CD4-positive, alpha-beta T cell treated with Interferon alpha-2 for 1 hour (primary cell): Measurements from ENCODE around the gene CAB39.
"Not testable (repeated sequence)": the region's sequence is repeated elsewhere in the genome, so short reads cannot be mapped to it uniquely, and the experiment has no call there.

Experiments used
- DNase-seq, 2 donors: peaks; one replicate each; pipeline ENCODE4 v3.0.0-alpha.2; 2020 to 2022

Gene CAB39

DNA sequence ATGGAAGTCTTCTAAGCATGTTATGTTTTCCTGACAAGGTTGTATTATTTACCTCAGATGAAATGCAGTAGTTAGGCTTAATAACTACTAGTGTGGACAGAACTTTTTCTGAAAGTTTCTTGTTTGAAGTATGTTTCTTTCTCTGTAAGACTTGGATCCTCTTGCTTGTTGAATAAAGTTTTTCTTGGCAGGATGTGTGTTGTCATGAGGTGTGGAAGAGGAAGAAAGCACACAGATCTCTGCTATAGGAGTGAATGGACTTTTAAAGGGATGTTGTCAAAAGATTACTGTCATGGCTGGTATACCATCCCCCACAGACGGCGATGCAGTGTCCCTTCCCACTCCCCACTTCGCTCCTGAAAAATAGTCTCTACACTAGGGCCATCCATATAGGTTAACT, 2.6 kb downstream of the CAB39 start:
- peak in 1 of 2 donors; percentile 28 for DNase-seq

DNA sequence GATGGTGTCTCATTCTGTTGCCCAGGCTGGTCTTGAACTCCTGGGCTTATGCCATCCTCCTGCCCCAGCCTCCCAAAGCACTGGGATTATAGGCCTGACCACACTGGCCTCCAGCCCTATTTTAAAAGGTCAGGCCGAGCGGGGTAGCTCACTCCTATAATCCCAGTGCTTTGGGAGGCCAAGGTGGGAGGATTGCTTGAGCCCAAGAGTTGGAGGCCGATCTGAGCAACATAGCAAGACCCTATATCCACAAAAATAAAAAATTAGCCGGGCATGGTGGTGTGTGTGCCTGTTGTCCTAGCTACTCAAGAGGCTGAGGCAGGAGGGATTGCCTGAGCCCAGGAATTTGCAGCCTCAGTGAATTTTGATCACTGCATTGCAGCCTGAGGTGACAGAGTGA, 3.9 kb downstream of the CAB39 start:
- DNase-seq: no peak

DNA sequence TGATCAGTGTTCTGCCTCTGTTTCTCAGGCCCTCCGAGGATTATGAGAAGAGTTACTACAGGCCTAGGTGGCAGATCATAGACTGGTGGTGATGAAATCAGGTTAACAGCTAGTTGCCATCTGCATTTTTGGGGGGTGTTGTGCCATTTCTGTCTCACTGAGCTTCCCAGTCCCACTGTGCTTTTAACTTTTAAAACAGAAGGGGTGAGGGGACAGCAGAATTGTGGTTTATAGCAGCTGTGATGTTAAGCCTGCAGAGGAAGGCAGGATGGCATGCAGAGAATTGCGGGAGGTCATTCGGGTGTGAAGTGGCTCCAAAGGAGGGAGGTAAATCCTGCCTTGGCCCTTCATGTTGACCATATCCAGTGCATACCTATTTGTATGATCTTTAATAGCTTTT, 5.0 kb downstream of the CAB39 start:
- DNase-seq: no peak

DNA sequence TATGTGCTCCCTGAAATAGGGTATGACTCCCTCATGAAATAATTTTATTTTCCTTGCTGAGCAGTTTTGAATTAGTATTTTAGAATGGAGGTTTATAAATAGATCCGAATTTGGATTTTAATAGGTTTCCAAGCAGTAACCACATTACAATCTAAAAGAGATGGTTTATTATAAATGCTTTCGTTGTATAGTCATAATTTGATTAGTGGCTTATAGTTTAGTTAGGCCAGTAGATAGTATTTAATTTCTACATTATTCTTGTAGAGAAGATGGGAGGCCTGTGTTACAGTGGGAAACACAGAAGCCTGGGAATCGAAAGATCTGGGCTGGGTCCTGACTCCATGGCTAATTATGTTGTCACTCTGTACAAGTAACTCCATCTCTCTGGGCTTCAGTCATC, 6.7 kb downstream of the CAB39 start:
- no peak for DNase-seq

DNA sequence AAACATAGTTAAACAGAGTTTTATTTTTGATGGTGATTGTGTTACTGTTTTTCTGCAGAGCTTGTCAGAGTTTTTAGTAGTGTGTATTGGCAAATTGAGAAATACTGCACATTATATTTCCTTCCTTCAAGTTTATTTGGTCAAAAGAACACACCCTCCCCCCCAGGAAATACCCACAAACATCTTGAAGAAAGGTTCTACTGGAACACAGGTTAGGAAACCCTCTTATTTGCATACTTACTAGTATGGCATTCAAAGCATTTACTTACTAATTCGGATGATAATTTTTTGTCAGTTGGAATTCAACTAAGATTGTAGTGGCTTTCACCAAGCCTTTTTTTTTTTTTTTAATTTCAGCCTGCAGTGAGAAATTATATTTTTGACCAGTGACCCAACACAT, 9.1 kb downstream of the CAB39 start:
- DNase-seq: peak in 1 of 2 donors; percentile 34

DNA sequence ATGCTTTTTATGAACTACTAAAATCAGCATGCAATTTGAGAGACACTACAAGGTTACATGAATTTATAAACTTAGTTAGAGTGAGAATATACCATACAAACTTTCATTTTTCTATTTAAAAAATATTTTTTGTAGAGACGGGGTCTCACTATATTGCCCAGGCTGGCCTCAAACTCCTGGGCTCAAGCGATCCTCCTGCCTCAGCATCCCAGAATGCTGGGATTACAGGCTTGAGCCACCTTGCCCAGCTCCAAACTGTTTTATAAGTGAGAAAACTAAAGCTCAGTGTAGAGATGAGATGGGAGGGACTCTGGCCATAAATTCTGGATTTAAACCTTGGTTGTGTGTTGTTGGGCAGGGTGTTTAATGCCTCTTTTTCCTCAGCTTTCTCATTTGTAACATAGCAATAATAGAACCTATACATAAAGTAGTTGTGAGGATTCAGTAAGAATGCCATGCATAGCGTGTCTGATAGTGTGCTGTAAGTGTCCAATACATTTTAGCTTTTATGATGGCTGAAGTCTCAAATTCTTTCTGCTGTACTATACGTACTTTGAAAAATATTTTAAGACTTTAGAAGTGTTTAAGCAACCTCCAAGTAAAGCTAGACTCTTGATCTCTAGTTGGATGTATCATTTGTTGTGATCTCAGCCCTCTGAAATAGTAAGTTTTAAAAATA, 9.7 kb downstream of the CAB39 start:
- no peak for DNase-seq

DNA sequence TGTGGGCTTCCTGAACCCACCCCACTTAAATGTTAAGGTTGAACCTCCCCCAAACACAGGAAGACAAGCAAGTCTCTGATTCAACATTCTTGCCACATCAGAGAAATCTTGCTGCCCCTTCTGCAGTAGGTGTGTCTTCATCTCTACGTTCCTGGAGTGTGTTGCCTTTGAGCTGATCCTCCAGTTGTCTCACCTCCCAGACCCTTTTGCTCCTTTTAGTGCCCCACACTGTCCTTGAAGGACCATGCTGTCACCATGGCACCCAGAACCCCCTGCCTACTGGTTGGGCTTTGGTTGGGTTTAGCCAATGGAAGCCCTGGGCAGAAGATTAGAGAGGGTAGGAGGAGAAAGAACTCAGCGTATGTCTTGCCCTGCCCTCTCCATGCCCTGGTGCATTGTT, 10.7 kb downstream of the CAB39 start:
- peak; percentile 10 to 64 for DNase-seq

DNA sequence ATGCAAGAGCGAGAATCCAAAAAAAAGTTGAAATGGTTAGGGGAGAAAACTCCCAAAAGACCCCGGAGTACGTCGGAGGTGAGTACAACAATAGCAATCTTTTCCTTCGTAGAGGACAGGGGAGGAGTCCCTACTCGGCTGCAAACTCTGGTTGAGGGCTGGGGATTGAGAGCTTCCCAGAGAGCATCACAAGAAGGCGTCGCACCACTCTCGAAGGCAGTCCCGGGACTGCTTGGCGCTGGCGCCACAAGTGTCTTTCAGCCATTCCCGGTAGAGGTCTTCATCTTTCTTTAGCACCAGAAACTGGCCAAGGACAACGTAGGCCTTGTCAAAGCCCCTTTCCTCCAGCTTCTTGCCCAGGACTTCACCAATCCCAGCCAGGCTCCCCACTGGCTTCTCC, 12.3 kb downstream of the CAB39 start:
- not testable (repeated sequence) for DNase-seq

DNA sequence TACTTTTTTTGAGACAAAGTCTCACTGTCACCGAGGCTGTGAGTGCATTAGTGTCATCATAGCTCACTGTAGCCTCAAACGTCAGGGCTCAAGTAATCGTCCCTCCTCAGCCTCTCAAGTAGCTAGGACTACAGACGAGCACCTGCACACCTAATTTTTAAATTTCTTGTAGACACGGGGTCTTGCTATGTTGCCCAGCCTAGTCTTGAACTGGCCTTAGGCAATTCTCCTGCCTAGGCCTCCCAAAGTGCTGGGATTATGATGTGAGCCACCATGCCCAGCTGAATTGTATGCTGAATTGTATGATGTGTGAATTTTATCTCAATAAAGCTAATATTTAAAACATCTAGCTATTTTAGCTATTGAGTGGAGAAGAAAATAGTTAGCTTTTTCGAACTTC, 18.9 kb downstream of the CAB39 start:
- DNase-seq: no peak

DNA sequence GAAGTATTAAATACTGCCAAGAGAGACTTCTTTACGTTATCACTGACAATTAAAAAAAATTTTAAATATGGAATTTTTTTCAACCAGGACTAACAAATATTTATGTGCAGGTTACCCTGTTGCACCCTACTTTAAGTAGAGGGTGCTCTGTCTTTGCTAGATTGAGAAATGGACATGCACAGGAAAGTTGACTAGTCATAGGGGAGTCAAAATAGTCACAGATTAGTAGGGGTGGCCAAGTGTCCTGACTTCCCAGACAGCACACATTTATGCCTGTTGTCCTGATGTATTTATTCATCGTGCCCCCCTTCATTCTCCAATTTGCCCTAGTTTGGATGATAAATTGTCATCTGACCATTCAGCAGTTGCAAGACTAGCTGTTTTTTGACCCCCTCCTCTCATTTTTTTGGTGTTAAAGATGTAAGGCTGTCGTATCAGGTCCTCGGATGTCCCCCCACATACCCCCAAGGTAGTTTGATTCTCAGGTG, 20.3 kb downstream of the CAB39 start:
- no peak for DNase-seq

DNA sequence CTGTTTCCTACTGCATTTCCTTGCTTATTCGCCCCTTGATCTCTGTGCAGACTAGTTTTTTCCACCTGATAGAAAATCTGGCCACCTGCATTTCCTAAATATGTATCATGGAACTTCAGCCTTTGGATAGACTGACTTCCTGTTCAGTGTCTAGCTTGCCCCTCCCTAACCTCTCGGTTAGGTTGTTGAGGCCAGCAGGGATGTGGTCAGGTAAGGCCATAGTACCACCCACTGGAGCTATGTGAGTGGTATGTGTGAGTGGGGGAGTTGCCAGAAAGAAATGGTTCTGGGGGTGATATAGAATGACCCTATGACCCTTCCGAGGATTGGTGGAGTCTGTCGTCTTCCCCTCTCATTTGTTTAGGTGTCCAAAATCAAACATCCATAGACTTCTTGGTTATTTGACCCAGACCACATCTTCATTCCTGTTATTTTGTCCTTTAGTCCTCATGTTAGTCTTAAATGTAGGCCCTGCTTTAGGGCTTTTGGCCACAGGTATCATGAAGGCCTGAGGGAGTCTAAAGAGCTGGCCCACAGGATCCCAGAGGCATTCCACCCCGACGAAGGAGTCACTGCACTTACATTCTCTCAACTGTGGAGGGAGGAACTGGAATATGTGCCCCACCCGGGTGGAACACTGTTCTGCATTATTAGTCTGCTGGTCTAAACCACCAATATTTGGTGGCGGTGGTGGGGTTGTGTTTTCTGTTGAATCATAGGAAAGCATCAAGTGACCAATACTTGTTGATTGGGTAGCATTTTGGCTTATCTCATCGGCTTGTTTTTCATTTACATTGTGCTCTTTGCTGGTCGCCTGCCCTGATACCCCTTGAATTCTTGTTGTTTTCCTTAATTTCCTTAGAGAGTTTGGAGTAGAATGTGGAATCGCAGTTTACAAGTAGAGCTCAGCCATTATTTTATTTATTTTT, 21.9 kb downstream of the CAB39 start:
- DNase-seq: no peak

DNA sequence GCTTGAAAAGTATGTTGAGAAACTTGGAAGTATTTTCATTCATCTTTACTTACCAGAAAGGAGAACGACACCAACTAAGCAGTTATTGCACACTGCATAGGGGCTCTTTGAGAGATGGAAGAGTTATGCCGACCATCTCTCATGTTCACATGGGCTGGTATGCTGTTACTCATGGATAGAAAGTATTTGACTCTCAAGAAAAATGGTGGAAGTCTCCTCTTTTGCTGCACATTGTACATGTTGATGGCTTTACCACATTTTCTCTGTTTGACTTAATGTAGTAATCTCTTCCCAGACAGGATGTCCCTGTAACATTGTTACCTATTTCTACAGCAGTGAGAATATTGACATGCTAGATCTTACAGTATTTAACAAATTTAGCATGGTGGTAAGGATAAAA, 23.2 kb downstream of the CAB39 start:
- no peak for DNase-seq

DNA sequence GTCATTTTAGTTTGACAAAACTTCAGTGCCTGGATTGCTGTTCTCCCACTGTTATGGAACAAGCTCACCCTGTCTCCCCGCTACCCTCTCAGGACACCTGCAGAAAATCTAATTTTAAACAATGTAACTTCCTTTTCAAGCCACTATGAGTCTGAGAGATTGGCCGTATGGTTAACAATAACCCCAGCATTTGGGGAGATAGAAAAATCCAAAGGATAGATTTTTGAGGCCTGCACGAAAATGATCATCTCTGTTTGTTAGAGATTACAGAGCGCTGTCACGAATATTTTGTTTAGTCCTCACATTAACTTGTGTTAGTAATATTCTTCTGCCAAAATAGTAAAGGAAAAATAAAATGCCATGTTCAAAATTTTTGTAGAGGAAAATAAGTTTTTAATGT, 24.7 kb downstream of the CAB39 start:
- no peak for DNase-seq

DNA sequence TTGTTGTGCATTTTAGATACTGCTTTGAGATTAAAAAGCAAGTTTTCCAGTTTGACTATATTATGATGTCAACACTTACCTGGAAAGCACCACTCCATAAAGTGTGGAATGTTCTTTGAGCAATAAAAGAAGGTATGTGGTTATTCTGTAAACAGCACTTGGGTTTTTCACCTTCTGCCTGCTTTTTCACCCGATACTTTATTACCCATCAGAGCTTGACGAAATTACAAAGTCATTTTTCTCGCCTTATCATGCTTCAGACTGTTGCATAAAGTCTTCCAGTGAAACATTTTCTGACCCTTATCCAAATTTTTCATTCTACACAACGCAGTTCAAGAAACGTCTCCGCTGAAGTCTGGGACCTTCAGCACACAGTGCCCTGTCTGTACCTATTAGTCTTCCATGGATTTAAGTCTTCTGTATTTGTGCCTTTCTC, 25.2 kb downstream of the CAB39 start:
- no peak for DNase-seq

DNA sequence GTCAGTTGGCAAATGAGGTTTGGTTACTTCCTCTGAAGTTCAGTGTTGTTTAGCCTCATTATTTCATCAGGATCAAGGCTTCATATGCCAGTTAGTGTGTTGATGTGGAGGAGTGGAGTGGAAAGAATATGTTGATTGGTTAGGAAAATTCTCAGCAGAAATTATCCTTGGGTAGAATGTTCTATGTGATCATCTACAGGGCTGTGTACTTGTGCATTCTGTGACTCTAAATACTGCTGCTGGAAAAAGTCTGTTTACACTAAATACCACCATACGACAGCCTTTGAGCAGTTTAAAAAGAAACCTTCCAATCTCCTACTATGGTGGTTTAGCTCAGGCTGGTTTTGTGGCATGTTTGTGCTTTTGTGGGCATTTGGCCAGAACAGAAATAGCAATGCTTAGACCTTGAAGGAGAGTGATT, 25.8 kb downstream of the CAB39 start:
- no peak for DNase-seq

DNA sequence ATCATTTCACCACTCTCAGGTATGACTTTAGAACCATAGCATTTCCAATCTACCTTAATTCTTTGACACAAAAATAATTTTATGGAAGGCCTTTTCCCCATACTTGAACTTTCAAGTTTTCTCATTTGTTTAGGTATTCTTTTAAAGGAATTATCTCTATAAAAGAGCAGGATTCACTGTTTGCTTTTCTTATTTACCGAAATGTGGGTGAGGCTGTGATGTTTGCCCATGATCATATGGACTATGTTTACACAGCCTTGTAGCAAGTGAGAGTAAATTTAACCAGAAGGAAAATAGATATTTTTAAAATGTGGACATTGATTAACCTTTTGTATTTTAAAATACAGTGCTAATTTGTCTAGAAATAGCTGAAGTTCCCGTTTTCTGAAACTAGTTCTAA, 26.3 kb downstream of the CAB39 start:
- DNase-seq: no peak

DNA sequence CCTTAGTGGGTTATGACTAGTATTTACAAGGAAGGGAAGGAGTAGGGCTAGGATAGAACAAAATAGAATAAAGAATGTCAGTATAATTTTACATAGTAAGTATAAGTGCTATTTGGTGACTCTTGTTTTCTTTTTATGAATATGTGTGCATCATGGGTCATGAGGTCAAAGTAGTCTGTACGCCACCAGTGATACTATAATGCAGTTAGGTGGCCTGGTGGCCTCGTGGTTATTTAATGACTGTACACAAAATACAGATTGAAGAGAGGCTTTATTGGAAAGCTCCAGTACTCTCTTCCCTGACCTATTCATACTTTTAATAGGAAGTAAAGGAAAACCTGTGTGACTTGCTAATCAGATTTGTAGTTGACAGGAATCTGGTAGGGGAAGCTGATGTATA, 27.3 kb downstream of the CAB39 start:
- DNase-seq: no peak

DNA sequence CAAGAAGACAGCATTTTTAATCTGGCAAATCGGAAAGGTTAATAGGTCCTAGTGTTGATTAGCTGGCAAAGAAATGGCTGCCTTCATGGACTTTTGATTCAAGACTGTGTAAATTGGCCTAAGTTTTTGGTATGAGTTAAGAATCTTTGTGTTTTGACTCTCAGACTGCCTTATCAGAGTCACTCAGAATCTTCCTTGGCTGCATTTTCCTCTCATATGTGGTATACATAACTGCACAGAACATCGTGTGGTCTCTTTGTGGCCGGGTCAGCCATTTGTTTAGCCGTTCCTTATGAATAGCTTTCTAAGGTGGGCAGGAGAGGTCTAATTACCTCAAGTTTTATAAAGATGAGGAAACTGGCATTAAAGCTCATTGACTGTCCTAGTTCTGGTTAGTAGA, 30.1 kb downstream of the CAB39 start:
- no peak for DNase-seq

DNA sequence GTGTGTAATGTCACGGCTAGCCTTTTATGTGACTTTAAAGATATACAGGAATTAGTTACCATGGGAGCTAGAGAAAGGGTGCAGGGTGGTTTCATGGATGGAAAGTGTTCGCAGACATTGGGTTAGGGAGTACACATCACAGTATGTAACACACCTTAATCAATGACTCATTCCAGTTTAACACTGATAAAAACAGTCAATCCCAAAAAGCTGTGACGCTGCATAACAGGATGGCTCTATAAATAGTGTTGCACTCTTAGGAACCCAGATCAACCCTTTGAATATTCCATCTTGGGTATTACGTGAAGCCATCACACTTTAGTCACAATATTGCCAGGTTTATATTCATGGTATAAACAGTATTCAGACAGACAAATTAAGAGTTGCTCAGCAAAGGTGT, 33.6 kb downstream of the CAB39 start:
- no peak for DNase-seq

DNA sequence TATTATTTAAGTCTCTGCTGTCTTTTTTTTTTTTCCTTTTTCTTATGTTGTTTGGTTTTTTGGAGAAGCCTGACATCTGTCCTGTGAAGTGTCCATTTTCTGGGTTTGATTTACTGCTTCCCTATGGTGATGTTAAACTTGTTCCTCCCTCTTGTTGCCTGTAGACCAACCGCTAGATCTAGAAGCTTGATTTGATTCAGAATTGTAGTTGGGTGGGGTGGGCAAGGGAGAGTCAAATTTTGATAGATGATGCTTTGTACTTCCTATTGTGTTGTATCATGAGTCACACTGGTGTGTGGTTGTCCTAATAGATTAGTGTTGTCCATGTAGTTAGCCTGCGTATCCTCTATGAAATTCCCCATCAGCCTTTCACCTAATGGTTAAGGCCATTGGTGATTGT, 35.4 kb downstream of the CAB39 start:
- no peak for DNase-seq

DNA sequence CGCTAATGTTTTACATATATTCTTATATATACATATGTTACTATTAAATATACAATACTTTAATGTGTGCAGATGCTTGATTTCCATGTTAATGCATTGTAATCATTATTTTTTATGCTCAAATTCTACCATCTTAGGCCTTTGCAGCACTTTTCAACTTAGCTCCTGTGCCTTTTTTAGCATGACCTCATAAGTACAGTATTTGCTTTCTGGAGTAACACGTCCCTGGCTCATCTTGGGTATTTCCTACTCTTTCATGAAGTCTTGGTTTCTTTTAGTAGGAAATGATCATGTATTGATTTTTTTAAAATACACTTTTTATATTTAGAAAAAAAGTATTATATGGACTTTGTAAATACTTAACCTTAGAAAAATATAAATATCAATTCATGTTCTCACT, 36.5 kb downstream of the CAB39 start:
- no peak for DNase-seq

DNA sequence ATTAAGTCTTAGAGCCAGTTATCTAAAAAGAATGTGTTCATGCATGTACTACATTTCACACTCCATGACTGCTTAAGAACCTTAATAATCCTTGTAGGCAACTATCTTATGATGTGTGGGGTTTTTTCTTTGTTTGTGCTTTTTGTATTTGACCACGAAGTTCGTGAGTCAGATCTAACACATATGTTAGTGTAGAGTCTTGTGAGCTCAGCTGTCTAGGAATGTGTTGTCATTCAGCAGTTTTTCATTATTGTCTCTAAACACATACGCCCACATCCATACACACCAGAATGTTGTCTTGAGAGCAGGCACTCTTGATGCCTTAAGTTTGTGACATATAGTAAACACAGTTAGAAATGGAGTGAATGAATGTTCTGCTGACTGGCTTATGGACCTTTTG, 38.4 kb downstream of the CAB39 start:
- DNase-seq: peak in 1 of 2 donors; percentile 7

DNA sequence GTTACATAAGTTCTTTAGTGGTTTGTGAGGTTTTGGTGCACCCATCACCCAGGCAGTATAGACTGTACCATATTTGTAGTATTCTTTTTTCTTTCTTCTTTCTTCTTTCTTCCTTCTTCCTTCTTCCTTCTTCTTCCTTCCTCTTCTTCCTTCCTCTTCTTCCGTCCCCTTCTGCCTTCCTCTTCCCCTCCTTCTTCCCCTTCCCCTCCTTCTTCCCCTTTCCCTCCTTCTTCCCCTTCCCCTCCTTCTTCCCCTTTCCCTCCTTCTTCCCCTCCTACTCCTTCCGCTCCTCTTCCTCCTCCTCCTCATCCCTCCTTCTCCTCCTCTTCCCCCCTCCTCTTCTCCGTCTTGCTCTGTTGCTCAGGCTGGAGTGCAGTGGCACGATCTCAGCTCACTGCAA, 41.6 kb downstream of the CAB39 start:
- DNase-seq: no peak

DNA sequence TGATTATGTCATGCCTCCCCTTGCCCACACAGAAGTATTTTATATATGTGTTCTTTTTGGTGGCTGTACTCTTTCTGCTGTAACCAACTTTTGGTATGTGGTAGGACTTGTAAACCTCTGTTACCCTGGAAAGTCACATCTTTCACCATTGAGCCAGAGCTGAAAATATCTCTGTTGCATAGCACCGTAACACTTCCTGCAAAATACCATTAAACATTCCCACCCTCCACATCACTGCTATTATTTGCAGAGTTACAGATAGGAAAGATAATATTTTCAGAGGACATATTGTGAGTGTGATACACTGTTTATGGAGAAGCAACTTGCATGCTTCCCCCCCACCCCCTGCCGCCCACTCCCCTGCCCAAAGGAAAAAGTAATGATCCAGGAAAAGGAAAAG, 44.8 kb downstream of the CAB39 start:
- DNase-seq: no peak
